Spinal cord (tissue), 10 donors: Measurements from ENCODE around the gene MTMR3. TPM values are rescaled to one million over a fixed set of nuclear protein-coding genes. Genes with fewer than 3 reads are reported as not detected.

Source experiments
- DNase-seq, 6 donors: peaks; one replicate each; pipeline versions ENCODE4 v3.0.0 to v3.0.0-alpha.2; 2013 to 2015; ENCODE audit warnings: low spot score in 6 of 6, low read depth in 4 of 6
- H3K27ac ChIP-seq: one replicate; pipeline ENCODE4 v1.5.1; 2013; ENCODE audit warnings: low read depth, low read length, control low read depth
- H3K27me3 ChIP-seq: one replicate; pipeline ENCODE4 v1.6.1; 2013; ENCODE audit warnings: low read length; ENCODE audit not compliant: control insufficient read depth, insufficient read depth
- H3K36me3 ChIP-seq: one replicate; pipeline ENCODE4 v1.6.1; 2013; ENCODE audit warnings: low read length; ENCODE audit not compliant: control insufficient read depth, insufficient read depth
- H3K4me1 ChIP-seq: one replicate; pipeline ENCODE4 v1.6.1; 2013; ENCODE audit warnings: low read length; ENCODE audit not compliant: control insufficient read depth, insufficient read depth
- H3K4me3 ChIP-seq: one replicate; pipeline ENCODE4 v1.5.1; 2013; ENCODE audit warnings: low read depth, low read length, control low read depth
- H3K9me3 ChIP-seq: one replicate; pipeline ENCODE4 v1.6.1; 2013; ENCODE audit warnings: low read length; ENCODE audit not compliant: control insufficient read depth, insufficient read depth
- WGBS: methylation state at CpG from one replicate; pipeline ENCODE4 v1.1.5; 2013; ENCODE audit warnings: missing lambda C conversion rate; ENCODE audit not compliant: insufficient coverage; 5-methylcytosine and 5-hydroxymethylcytosine counted together
- polyA plus RNA-seq, 2 donors: library from polyadenylated mRNA; unstranded; fragments of 120-200 nt; gene quantifications; one replicate each; pipeline ENCODE4 v1.2.1, GENCODE V29; 2013; ENCODE audit not compliant: insufficient read length in 2 of 2
- total RNA-seq, 2 donors: library from RNA; depleted of rRNA in 1 of 2; stranded (reverse); fragments of 120-200 nt in 1 of 2; fragments of >200 nt in 1 of 2; gene quantifications; one replicate each; pipeline versions ENCODE4 v1.2.3 to v1.2.4, GENCODE V29; 2013 to 2014
- donor health status: healthy.

MTMR3 gene
- total and polyA plus RNA-seq, 4 donors, result 47.6 to 61.3 (median 51.6) TPM

DNA sequence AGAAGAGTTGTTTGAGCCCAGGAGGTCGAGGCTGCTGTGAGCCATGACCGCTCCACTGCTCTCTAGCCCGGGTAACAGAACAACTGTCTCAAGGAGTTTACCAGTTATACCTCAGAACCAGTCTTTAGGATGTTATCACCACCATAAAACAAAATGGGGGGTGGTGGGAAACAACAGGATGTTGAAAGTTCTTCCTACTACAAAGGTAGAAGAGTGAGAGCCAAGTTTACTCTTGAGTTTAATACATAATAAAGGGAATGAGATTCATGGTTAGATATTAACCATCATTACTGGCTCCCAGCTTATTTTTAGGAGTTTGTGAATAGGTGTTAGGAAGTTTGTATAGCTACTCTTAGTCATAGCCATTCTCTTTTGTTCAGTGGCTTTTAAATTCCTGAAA lies 118.5 kb downstream of the MTMR3 start:
- no peak overlapping the region for H3K4me3 ChIP-seq
- no peak for DNase-seq
- H3K27ac ChIP-seq, result no peak overlapping the region
- H3K27me3 ChIP-seq, result no peaks in the 10 kb centered on the region
- no peaks in the 10 kb centered on the region for H3K9me3 ChIP-seq
- H3K4me1 ChIP-seq, result peaks cover 16% of the 10 kb centered on the region
- WGBS, result no CpG with 5 or more reads among the region's 3 CpGs
- peaks cover 12% of the 10 kb centered on the region for H3K36me3 ChIP-seq

- WGBS, result 76% methylated on average over 4 of the region's 4 CpGs
- Histone ChIP-seq H3K4me3 (no peak overlapping the region), H3K9me3 (no peaks in the 10 kb centered on the region), H3K4me1 (peaks cover 11% of the 10 kb centered on the region), H3K27me3 (no peaks in the 10 kb centered on the region), H3K36me3 (peaks cover 15% of the 10 kb centered on the region), H3K27ac (no peak overlapping the region)
- no peak for DNase-seq
Observed at GRCh38 chr22:30002861-30003486, 120.0 kb downstream of the MTMR3 start.

GRCh38 chr22:30004101-30004500 lies 121.1 kb downstream of the MTMR3 start:
- Histone ChIP-seq H3K27me3 (no peaks in the 10 kb centered on the region), H3K9me3 (no peaks in the 10 kb centered on the region), H3K4me3 (no peak overlapping the region), H3K4me1 (peaks cover 6% of the 10 kb centered on the region), H3K36me3 (peaks cover 16% of the 10 kb centered on the region), H3K27ac (no peak overlapping the region)
- no peak for DNase-seq
- WGBS, result no CpG with 5 or more reads among the region's 1 CpG

GRCh38 chr22:30004694-30005093 lies 121.7 kb downstream of the MTMR3 start:
- WGBS, result 35% methylated on average over 4 of the region's 4 CpGs
- no peak overlapping the region for H3K27ac ChIP-seq
- no peaks in the 10 kb centered on the region for H3K9me3 ChIP-seq
- DNase-seq, result peak in 4 of 6 donors; percentile 48 to 81 (median 64)
- peaks cover 6% of the 10 kb centered on the region for H3K4me1 ChIP-seq
- H3K27me3 ChIP-seq, result no peaks in the 10 kb centered on the region
- peaks cover 15% of the 10 kb centered on the region for H3K36me3 ChIP-seq
- H3K4me3 ChIP-seq, result no peak overlapping the region

- H3K27ac ChIP-seq, result no peak overlapping the region
- DNase-seq, result peak; percentile 70 to 95 (median 78)
- peaks cover 6% of the 10 kb centered on the region for H3K4me1 ChIP-seq
- H3K9me3 ChIP-seq, result no peaks in the 10 kb centered on the region
- no peak overlapping the region for H3K4me3 ChIP-seq
- no peaks in the 10 kb centered on the region for H3K27me3 ChIP-seq
- WGBS, result no CpG with 5 or more reads among the region's 3 CpGs
- peaks cover 17% of the 10 kb centered on the region for H3K36me3 ChIP-seq
Observed at GRCh38 chr22:30005213-30005857, 122.4 kb downstream of the MTMR3 start.

DNA sequence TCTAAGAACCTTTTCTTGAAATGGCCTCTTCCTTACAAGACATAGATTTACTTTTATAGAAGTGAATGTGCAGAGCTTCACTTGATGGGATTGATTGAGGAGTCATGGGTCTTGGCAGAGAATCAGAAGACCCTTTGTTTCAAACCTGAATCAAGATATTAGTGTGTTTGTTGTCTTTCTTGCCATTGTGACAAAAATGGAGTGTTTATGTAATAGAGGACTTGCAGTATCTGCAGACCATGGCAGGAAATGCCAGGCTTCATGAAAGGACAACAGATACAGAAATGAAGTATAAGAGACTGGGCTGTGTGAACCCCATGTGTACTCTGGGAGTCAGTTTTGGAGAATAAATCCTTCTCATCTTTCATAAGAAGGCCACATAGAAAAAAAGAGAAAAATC lies 124.4 kb downstream of the MTMR3 start:
- H3K27ac ChIP-seq, result no peak overlapping the region
- no peak overlapping the region for H3K4me3 ChIP-seq
- no peaks in the 10 kb centered on the region for H3K9me3 ChIP-seq
- H3K36me3 ChIP-seq, result peaks cover 20% of the 10 kb centered on the region
- DNase-seq, result no peak
- H3K27me3 ChIP-seq, result no peaks in the 10 kb centered on the region
- H3K4me1 ChIP-seq, result peaks cover 6% of the 10 kb centered on the region

DNA sequence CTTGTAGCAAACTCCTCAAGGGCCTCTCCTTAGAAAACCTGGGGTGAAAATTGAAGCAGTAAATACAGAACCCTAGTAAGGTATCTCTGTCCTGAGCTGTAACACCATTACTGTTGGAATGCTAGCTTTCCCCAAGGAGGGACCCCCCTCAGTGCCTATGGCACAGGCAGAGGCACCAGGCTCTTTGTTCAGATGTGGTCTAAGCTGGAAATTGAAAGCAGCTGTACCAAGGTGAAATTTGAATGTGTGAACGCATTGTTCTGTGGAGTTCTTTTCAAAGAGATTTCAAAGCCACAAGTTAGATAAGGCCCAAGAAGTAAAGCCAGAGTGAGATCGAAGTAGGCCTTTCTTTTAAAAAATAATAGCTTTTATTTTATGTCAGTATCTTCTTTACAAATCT lies 125.4 kb downstream of the MTMR3 start:
- Histone ChIP-seq H3K4me3 (no peak overlapping the region), H3K27me3 (no peaks in the 10 kb centered on the region), H3K9me3 (no peaks in the 10 kb centered on the region), H3K36me3 (peaks cover 14% of the 10 kb centered on the region), H3K4me1 (peaks cover 6% of the 10 kb centered on the region), H3K27ac (no peak overlapping the region)
- WGBS, result 80% methylated on average over 1 of the region's 2 CpGs
- DNase-seq, result no peak

DNA sequence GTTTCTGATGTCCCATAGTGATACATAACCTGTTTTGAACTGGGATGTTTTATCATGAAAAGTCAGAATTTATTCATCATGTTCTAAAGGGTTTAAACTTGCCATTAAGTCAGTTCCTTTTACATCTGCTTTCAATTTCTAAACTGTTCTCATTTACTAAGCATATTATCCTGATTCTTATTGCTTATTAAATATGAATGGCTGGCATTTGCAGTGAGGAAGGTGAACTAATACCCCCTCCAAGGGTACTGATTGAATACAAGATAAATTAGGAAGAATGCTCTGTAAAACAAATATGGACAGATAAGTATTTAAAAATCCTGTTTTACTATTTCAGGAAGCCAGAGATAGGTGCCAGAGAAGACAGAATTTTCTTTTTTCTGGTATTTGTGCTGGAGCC lies 126.5 kb downstream of the MTMR3 start:
- Histone ChIP-seq H3K36me3 (peaks cover 20% of the 10 kb centered on the region), H3K4me1 (peaks cover 4% of the 10 kb centered on the region), H3K27me3 (no peaks in the 10 kb centered on the region), H3K27ac (no peak overlapping the region), H3K4me3 (no peak overlapping the region), H3K9me3 (no peaks in the 10 kb centered on the region)
- DNase-seq, result no peak

DNA sequence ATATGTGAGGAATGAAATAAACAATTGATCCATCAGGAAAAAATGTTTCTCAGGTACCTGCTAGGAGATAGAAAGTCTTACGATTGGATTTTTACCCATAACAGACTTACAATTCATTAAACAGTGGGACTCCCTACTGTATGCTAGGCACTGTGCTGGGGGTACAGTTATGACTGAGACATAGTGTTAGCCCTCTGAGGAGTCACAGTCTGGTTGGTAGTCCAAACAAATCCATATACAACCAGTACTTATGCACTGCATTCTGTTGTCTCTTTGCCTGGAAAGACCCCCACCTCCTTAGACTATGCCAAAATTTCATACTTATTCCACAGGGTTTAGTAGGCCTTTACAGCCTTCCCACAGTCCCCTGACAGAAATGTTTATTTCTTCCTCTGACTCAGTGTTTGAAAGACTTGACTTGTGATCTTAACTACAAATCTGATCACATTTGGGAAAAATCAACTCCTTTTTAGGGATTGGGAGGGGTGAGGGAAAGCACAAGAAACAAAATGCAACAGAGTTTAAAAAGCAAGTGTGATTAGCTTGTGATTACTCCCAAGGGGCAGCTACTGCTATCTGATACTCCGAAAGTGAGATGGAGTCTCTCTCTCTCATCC lies 127.9 kb downstream of the MTMR3 start:
- Histone ChIP-seq H3K4me1 (peaks cover 3% of the 10 kb centered on the region), H3K36me3 (peaks cover 29% of the 10 kb centered on the region), H3K9me3 (no peaks in the 10 kb centered on the region), H3K27me3 (no peaks in the 10 kb centered on the region), H3K4me3 (no peak overlapping the region), H3K27ac (no peak overlapping the region)
- 100% methylated on average over 1 of the region's 2 CpGs for WGBS
- DNase-seq, result no peak

DNA sequence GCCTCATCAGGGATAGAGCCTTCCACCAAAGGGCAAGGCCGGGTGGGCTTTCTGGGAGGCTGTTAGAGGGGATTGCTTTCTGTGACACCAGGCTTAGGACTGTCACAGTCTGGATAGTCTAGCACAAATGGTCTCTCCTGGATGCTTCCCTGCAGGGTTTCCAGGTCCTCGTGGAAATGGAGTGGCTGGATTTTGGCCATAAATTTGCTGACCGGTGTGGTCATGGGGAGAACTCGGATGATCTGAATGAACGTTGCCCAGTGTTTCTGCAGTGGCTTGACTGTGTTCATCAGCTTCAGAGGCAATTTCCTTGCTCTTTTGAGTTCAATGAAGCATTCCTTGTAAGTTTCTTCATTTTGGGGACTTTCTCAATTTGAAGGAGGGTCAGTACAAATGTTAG lies 130.2 kb downstream of the MTMR3 start:
- DNase-seq, result no peak
- Histone ChIP-seq H3K9me3 (no peaks in the 10 kb centered on the region), H3K27ac (no peak overlapping the region), H3K4me3 (no peak overlapping the region), H3K36me3 (peaks cover 40% of the 10 kb centered on the region), H3K27me3 (no peaks in the 10 kb centered on the region), H3K4me1 (peaks cover 3% of the 10 kb centered on the region)
- WGBS, result 68% methylated on average over 5 of the region's 5 CpGs
